ENCODE results near the gene PRMT7.

The PRMT7 gene

DNA sequence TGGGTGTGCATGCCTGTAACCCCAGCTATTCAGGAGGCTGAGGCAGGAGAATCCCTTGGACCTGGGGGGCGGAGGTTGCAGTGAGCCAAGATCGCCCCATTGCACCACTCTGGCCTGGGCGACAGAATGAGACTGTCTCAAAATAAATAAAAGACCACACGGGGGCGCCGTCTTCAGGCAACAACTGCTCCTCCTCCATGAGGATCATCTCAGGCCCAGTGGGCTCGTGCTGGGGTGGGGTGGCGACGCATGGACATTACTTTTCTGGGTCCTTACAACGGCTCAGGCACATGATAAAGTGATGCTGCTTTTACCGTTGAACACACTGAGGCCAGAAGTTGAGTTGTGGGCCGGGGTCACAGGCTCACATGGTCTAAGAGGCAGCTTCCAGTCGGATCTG lies 56.2 kb downstream of the PRMT7 start:
- peak; percentile 45 for DNase-seq

GRCh38 chr16:68367440-68367839 lies 56.6 kb downstream of the PRMT7 start:
- no peak for DNase-seq

DNA sequence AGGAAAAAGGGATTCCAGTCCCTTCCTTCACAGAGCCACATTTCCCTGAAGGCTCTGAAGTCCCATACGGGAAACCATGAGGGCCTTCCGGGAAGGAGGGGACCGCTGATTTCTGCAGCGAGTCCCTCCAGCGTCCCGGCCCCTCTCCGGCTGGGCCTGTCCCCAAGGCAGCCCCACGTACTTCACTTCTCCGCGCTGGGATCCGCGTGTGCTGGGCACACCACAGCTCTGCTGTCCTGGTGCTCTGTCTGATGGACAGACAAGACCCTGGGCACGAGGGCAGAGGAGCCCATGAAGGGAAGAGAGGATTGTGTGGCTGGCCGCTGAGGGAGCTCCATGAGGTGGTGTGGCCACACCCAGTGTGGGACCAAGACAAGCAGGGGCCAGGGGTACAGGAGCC lies 57.1 kb downstream of the PRMT7 start:
- no peak for DNase-seq

GRCh38 chr16:68368301-68368888 lies 57.6 kb downstream of the PRMT7 start:
- DNase-seq, result no peak

- DNase-seq, result no peak
These were observed 58.3 kb downstream of the PRMT7 start for GRCh38 chr16:68369168-68369567.

GRCh38 chr16:68369697-68370580 lies 59.1 kb downstream of the PRMT7 start:
- DNase-seq, result no peak

GRCh38 chr16:68370581-68371275 lies 59.9 kb downstream of the PRMT7 start:
- DNase-seq, result peak; percentile 39

GRCh38 chr16:68371276-68371651 lies 60.4 kb downstream of the PRMT7 start:
- DNase-seq, result no peak

GRCh38 chr16:68371706-68372380 lies 61.0 kb downstream of the PRMT7 start:
- DNase-seq, result no peak

- DNase-seq, result no peak
These were observed 61.5 kb downstream of the PRMT7 start for GRCh38 chr16:68372381-68372720.

DNA sequence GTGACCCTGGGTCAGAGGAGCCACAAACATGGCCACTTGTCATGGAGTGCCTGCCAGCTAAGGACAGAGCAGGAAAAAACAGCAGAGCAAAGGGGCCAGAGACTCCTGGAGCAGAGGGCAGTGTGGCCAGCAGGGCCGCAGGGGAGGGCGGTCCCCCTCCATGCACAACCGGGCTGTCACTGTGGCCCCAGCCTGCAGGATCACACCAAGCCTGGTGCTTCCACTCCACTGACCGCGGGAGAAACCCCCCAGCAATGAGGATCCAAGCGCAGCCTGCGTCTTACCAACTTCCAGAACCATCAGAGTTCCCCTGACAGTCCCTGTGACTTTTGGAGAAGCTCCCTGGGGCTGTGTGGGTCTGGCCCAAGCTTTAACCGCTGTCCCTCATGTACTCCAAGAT lies 62.0 kb downstream of the PRMT7 start:
- DNase-seq, result no peak

GRCh38 chr16:68373528-68374245 lies 62.9 kb downstream of the PRMT7 start:
- no peak for DNase-seq

DNA sequence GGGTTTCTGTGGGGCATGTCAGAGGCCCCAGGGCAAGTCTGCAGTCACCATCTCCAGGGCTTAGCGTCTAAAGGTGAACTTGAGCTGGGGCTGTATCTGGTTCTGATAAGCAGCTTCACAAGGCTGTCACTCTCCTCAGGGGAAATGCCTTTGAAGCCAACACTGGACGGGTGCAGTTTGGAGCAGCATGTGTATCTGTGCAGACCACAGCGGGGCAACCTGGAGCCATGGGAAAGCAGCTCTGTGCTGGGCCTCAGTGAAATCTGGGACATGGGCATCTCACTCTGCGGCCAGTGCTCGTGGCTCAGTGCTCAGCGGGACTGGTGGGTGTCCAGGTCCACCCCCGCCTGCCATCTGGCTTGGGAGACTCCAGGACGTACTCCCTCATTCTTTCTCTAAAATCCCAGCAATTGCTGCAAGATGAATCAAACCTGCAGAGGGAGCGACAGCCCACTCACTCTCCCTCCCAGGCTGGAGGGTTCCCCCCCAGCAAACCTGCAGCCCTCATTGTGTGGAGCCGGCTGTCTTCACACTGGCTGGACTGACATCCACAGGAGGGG lies 63.5 kb downstream of the PRMT7 start:
- DNase-seq, result no peak

GRCh38 chr16:68374961-68375660 lies 64.3 kb downstream of the PRMT7 start:
- DNase-seq, result no peak

- DNase-seq, result no peak
These were observed 65.2 kb downstream of the PRMT7 start for GRCh38 chr16:68375801-68376536.

DNA sequence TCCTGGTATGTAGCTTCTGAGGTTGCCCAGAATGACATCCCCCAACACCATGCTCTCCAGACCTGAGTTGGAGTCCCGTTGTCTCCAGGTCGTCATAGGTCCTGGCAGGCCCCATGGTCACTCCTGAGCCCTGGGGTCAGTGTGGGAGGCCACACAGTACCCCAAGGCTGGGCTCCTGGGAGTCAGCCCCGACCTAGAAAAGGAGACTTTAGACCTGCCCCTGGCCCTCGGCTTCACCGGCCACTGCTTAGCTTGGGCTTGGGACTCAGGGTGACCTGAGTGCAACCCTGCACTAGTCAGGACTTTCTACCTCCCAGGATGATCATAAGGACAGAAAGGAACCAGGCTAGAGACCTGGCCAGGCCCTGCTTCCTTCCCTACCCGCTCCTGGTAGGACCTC lies 65.8 kb downstream of the PRMT7 start:
- no peak for DNase-seq

- no peak for DNase-seq
These were observed 66.4 kb downstream of the PRMT7 start for GRCh38 chr16:68377221-68377620.

- DNase-seq, result no peak
These were observed 67.0 kb downstream of the PRMT7 start for GRCh38 chr16:68377667-68378393.

- no peak for DNase-seq
These were observed 67.9 kb downstream of the PRMT7 start for GRCh38 chr16:68378436-68379415.

All from activated CD8-positive, alpha-beta memory T cell treated with anti-CD3 and anti-CD28 coated beads, Interleukin-2, amount 50 U/mL, for 4 hours (primary cell).